HUES6 (cell line): ENCODE data around the gene PLCD1.

Source experiments
- H3K27ac ChIP-seq: 2 replicates; pipeline ENCODE4 v1.7.0; 2013; ENCODE audit warnings: low read depth, mild to moderate bottlenecking, low read length, inconsistent platforms
- H3K27me3 ChIP-seq: 2 replicates; pipeline ENCODE4 v1.6.1; 2013; ENCODE audit warnings: low read length; ENCODE audit not compliant: control insufficient read depth, insufficient read depth
- H3K36me3 ChIP-seq: 2 replicates; pipeline ENCODE4 v1.6.1; 2013; ENCODE audit warnings: low read length; ENCODE audit not compliant: control insufficient read depth, insufficient read depth
- H3K4me1 ChIP-seq: 2 replicates; pipeline ENCODE4 v1.6.1; 2013; ENCODE audit warnings: low read length; ENCODE audit not compliant: control insufficient read depth, insufficient read depth
- H3K4me3 ChIP-seq: 2 replicates; pipeline ENCODE4 v1.5.1; 2013; ENCODE audit warnings: low read depth, low read length
- H3K9ac ChIP-seq: one replicate; pipeline ENCODE4 v1.6.1; 2013; ENCODE audit warnings: mild to moderate bottlenecking, low read length
- H3K9me3 ChIP-seq: 2 replicates; pipeline ENCODE4 v1.6.1; 2013; ENCODE audit warnings: low read depth, low read length; ENCODE audit not compliant: control insufficient read depth, insufficient read depth

The PLCD1 gene

DNA sequence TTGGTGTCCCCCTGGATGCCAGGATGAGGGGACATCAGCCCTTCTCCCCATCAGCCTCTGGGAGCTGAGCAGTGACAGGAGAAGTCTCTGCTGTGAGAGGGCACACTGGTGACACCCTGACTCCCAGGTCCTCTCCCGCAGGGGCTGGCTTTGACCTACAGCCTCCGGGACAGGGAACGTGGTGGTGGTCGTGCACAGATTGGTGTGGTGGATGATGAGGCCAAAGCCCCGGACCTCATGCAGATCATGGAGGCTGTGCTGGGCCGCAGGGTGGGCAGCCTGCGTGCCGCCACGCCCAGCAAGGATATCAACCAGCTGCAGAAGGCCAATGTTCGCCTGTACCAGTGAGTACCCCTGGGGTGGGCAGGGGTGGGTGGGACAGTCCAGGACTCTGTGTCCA, 32.1 kb downstream of the PLCD1 start:
- H3K36me3 ChIP-seq, result no peaks in the 10 kb centered on the region
- peaks cover 23% of the 10 kb centered on the region for H3K4me1 ChIP-seq
- H3K27me3 ChIP-seq, result peaks cover 13% of the 10 kb centered on the region; the same call in 1 of the 2 replicates
- no peaks in the 10 kb centered on the region for H3K9me3 ChIP-seq
- H3K27ac ChIP-seq, result no peak overlapping the region
- no peak overlapping the region for H3K9ac ChIP-seq
- H3K4me3 ChIP-seq, result no peak overlapping the region

DNA sequence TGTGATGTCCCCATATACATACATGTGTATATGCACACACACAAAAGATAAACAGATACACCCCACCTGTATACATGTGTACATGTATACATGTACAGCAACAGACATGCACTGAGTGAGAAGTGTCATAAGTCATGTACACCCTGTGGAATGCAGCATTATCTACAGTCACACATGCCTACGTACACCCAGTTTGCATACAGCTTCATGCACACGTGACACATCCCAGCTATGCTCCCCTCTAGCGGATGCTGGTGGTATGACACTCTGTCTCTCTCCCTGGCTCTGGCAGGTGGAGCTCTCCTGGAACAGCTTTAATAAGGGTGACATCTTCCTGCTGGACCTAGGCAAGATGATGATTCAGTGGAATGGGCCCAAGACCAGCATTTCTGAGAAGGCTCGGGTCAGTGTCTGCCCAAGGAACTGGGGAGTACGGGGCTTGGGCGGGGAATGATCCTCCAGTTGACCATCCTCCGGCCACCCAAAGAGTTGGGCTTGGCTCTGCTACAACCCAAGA, 32.6 kb downstream of the PLCD1 start:
- H3K27me3 ChIP-seq, result peaks cover 18% of the 10 kb centered on the region; the same call in 1 of the 2 replicates
- H3K36me3 ChIP-seq, result no peaks in the 10 kb centered on the region
- no peaks in the 10 kb centered on the region for H3K9me3 ChIP-seq
- no peak overlapping the region for H3K4me3 ChIP-seq
- H3K27ac ChIP-seq, result no peak overlapping the region
- H3K9ac ChIP-seq, result no peak overlapping the region
- H3K4me1 ChIP-seq, result peaks cover 23% of the 10 kb centered on the region

DNA sequence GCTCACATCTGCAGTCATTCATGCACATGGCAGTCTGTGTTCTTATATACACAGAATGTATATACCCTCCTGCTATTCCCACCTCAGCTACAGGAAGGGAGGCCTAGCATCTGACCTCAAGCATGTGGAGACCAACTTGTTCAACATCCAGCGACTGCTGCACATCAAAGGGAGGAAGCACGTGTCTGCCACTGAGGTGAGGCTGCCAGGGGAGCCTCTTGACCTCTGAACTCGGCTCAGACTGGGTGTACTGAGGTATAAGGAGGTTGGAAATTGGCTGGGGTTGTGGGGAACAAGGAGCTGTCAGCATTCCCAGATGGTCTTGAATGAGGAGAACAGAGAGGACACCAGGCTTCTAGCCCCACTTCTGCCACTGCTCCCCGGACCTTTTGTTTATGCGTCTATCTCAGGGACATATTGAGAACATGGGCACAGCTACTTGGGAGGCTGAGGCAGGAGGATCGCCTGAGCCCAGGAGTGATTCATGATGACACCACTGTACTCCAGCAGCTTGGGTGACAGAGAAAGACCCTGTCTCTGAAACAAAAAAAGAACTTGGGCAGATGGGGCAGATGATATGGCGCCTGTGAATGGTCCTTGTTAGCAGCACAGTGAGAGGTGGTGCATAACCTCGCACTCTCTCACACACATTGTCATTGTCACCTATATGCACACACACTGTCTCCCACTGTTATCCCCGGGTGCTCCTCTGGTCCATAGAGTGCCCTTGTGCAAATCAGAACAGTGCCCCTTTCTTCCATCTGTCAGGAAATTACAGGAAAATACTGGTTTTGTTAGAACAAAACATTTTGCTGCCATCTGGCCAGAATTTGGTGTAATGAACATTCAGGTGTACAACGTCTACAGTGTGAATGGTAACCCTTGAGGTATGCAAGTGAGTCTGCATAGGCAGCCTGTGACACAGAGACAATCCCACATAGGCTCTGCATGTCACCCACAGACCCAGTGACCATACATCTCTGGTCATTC, 33.5 kb downstream of the PLCD1 start:
- Histone ChIP-seq H3K4me3 (no peak overlapping the region), H3K27ac (no peak overlapping the region), H3K27me3 (peaks cover 18% of the 10 kb centered on the region; the same call in 1 of the 2 replicates), H3K9ac (no peak overlapping the region), H3K9me3 (no peaks in the 10 kb centered on the region), H3K4me1 (peaks cover 23% of the 10 kb centered on the region), H3K36me3 (no peaks in the 10 kb centered on the region)

DNA sequence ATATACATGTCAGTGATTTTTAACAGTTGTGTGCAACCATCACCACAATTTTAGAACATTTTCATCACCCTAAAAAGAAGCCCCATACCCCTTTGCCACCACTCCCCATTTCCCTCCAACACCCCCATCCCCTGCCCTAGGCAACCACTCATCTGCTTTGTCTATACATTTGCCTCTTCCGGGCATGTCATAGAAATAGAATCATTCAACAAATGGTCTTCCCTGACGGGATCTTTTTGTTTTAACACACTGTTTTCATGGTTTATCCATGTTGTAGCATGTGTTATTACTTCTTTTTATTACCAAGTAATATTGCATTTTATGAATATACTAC, 34.8 kb downstream of the PLCD1 start:
- Histone ChIP-seq H3K9ac (no peak overlapping the region), H3K4me3 (peak overlapping the region; percentile 76), H3K9me3 (no peaks in the 10 kb centered on the region), H3K36me3 (no peaks in the 10 kb centered on the region), H3K27ac (no peak overlapping the region), H3K27me3 (peaks cover 18% of the 10 kb centered on the region; the same call in 1 of the 2 replicates), H3K4me1 (peaks cover 23% of the 10 kb centered on the region)

DNA sequence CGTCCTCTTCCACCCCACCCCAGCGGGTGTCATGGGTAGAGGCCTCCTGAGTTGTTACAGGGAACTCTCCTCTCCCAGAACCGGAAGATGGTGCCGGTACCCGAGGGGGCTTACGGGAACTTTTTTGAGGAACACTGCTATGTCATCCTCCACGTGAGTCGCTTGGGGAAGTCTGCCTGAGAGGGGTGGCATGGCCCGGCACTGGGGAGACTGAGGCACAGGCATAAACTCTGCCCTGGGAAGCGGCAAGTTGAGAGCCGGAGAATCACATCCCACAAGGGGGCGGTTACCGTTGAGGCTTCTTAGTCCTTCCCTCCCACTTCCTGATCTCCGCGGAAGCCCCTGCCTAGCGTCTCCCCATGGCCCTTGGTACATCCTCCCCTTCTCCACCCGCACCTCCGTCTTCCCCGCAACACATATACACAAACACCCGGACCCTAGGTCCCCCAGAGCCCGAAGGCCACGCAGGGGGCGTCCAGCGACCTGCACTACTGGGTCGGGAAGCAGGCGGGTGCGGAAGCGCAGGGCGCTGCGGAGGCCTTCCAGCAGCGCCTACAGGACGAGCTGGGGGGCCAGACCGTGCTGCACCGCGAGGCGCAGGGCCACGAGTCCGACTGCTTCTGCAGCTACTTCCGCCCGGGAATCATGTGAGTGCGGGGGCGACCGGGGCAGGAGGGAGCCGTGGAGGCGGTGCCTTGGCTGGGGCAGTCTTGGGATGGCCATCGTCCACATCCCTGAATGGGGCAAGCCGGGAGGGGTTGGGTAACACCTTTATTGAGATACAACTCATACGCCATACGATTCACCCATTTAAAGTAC, 35.4 kb downstream of the PLCD1 start:
- H3K36me3 ChIP-seq, result no peaks in the 10 kb centered on the region
- peaks cover 19% of the 10 kb centered on the region for H3K4me1 ChIP-seq
- H3K27me3 ChIP-seq, result peaks cover 18% of the 10 kb centered on the region; the same call in 1 of the 2 replicates
- H3K9ac ChIP-seq, result peak overlapping the region; percentile 73
- H3K9me3 ChIP-seq, result no peaks in the 10 kb centered on the region
- no peak overlapping the region for H3K27ac ChIP-seq
- peak overlapping the region; percentile 76 for H3K4me3 ChIP-seq

DNA sequence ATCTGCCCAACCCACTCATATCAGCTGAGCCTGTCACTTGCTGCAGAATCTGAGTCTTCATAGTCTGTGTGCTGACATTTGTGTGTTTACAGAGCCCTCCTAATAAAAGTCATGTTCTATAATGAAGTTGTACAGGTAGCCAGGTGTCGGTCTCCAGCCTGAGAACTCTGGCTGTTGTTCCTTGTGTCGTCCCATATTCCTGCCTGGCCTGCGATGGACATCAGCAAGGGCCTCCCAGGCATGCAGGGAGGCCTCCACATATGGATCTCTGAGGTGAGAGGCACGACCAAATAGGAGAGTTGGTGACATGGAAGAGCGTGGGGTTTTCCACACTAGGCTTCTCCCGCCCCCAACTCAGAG, 36.0 kb downstream of the PLCD1 start:
- Histone ChIP-seq H3K4me1 (peaks cover 16% of the 10 kb centered on the region), H3K9ac (no peak overlapping the region), H3K9me3 (no peaks in the 10 kb centered on the region), H3K27me3 (peaks cover 16% of the 10 kb centered on the region; the same call in 1 of the 2 replicates), H3K27ac (no peak overlapping the region), H3K4me3 (no peak overlapping the region), H3K36me3 (no peaks in the 10 kb centered on the region)

DNA sequence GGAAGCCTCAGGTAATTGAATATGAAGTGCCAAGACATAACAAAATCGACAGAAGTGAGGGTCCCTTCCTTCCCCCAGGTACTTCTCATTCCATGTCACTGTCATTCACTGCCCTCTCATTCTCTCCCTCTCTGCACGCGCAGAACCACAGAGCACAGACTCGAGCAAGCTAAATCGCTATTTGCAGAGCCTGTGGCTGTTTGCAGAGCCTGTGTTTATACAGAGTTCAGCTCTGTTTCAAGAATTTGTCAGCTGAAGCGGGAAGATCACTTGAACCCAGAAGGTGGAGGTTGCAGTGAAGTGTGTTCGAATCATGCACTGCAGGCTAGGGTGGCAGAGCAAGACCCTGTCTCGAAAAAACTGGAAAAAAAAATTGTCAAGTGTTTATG, 36.4 kb downstream of the PLCD1 start:
- no peak overlapping the region for H3K4me3 ChIP-seq
- peaks cover 12% of the 10 kb centered on the region for H3K4me1 ChIP-seq
- H3K9me3 ChIP-seq, result no peaks in the 10 kb centered on the region
- peaks cover 12% of the 10 kb centered on the region; the same call in 1 of the 2 replicates for H3K27me3 ChIP-seq
- H3K9ac ChIP-seq, result no peak overlapping the region
- no peaks in the 10 kb centered on the region for H3K36me3 ChIP-seq
- no peak overlapping the region for H3K27ac ChIP-seq

DNA sequence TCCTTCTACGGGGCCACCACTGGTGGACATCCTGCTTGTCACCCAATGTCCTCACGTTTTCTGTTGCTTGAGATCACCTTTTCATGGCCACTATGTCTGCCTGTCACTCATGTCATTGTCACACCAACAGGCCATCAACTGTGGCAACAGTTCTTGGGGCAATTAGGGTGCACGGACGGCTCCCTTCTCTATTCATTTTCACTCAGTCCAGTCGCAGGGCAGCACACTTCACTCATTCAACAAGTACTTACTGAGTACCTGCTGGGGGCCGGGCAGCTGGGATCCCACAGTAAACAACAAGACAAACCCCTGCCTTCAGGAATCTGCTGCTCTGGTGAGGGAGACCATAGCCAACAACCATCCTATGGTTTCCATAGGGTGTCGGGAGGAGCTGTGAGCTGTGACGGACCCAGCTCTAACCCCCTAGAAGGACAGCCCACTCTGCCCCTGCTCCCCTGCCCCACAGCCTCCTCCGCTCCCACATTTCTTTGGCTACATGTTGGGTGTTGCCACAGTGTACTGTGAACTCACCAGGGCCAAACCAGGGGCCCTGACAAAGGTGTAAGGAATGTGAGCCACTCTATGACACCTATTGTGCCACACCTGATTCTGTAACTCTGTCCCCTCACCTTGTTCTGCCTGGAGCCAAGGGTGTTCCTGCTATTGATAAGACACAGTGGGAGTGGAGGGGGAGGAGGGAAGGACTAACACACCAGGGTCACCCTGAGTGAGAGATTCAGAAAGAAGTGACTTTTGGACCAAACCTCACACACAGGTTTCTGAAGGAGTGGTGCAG, 37.0 kb downstream of the PLCD1 start:
- no peaks in the 10 kb centered on the region for H3K9me3 ChIP-seq
- H3K4me1 ChIP-seq, result peaks cover 10% of the 10 kb centered on the region
- H3K27me3 ChIP-seq, result peaks cover 7% of the 10 kb centered on the region; the same call in 1 of the 2 replicates
- H3K4me3 ChIP-seq, result no peak overlapping the region
- no peak overlapping the region for H3K9ac ChIP-seq
- no peaks in the 10 kb centered on the region for H3K36me3 ChIP-seq
- H3K27ac ChIP-seq, result no peak overlapping the region

DNA sequence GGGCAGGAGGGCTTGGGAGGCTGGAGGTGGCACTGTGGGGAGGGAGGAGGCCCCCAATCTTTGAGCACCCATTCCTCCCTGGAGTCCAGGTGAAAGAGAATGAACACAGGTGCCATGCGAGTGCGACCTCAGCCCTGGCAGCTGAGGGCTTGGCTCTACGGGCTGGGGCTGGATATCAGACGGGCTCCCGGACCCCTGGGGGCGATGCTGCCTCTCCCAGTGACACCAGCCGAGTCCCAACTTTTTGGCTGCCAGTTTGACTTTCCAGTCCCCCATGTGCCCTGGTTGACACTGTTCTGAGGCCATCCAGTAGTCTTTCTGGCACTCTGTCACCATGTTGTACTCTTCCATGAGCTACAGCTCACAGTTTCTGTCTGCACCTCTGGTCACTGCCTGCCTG, 37.6 kb downstream of the PLCD1 start:
- no peak overlapping the region for H3K27ac ChIP-seq
- no peaks in the 10 kb centered on the region for H3K36me3 ChIP-seq
- H3K4me3 ChIP-seq, result no peak overlapping the region
- H3K27me3 ChIP-seq, result peaks cover 7% of the 10 kb centered on the region; the same call in 1 of the 2 replicates
- H3K4me1 ChIP-seq, result peaks cover 10% of the 10 kb centered on the region
- H3K9ac ChIP-seq, result no peak overlapping the region
- H3K9me3 ChIP-seq, result no peaks in the 10 kb centered on the region

DNA sequence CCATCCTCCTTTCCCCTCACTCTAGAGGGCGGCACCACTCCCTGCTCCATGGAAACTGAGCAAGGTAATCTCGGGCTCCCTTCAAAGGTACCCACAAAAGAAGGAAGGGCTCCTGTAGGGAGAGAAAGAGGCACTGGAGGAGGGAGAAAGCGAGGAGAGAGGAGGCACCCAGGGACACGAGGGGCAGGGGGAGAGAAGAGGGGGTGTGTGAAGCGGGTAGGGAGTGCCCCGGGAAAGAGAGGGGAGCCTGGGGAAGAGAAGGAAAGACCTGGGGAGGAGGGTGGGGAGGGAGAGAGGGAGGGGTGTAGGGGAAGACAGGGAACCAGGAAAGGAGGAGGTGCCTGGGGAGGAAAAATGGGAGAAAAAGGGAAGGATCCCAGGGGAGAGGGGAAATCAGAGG, 38.3 kb downstream of the PLCD1 start:
- Histone ChIP-seq H3K4me1 (peaks cover 10% of the 10 kb centered on the region), H3K27ac (no peak overlapping the region), H3K4me3 (peak overlapping the region; percentile 16; the same call in 1 of the 2 replicates)

More for the DNA sequence above, 38.3 kb downstream of the PLCD1 start:
- Histone ChIP-seq H3K9me3 (no peaks in the 10 kb centered on the region), H3K27me3 (peaks cover 7% of the 10 kb centered on the region; the same call in 1 of the 2 replicates), H3K36me3 (no peaks in the 10 kb centered on the region), H3K9ac (no peak overlapping the region)
